AG04449 (cell line): Measurements from ENCODE around the gene HMGB2.

ENCODE experiments used
- CTCF ChIA-PET: fragments of 350-600 bp; formaldehyde crosslinking; extraction: SDS; loops from one replicate; lab custom pipeline; 2021; ENCODE audit warnings: antibody characterized with exemption; lab: Yijun Ruan, JAX
- POLR2A ChIA-PET: fragments of 400-600, 350-600 bp; formaldehyde crosslinking; extraction: SDS; loops from one replicate; lab custom pipeline; 2020; ENCODE audit warnings: antibody characterized with exemption, inconsistent platforms; lab: Yijun Ruan, JAX
- DNase-seq: peaks from one replicate; pipeline ENCODE4 v3.0.0-alpha.2; 2010; ENCODE audit warnings: low read depth, low spot score
- H3K4me3 ChIP-seq: 2 replicates; pipeline ENCODE4 v1.5.1; 2011; ENCODE audit warnings: low read depth, mild to moderate bottlenecking, control low read depth, low read length
- CTCF ChIP-seq: IDR thresholded peaks from one replicate; pipeline ENCODE4 v1.5.1; 2011; ENCODE audit warnings: mild to moderate bottlenecking, moderate library complexity, low read length, control low read depth, inconsistent platforms; ENCODE audit not compliant: insufficient read depth; ENCODE audit errors: missing control alignments

Gene HMGB2

DNA sequence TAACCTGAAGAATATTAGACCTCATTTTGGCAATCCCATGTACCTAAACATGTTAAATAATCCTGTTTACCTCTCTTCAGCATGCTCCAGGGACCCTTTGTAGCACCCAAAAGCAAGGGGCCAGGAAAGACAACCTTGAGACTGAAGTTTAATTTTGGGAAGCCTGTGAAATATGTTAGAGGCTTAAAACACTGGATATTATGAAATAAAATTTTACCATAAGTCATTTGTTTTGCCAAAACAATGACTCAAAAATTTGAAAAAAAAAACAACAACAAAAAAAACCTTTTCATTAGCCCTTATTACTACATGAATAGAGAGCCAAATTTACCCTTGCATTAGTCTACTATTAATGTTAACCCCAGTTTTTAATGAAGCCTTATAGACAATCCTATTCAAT, 49.7 kb downstream of the HMGB2 start:
- DNase-seq, result no peak
- H3K4me3 ChIP-seq, result no peak overlapping the region
- TF ChIP-seq CTCF, result no peak
- POLR2A ChIA-PET, result no interaction called here
- CTCF ChIA-PET, result no interaction called here

DNA sequence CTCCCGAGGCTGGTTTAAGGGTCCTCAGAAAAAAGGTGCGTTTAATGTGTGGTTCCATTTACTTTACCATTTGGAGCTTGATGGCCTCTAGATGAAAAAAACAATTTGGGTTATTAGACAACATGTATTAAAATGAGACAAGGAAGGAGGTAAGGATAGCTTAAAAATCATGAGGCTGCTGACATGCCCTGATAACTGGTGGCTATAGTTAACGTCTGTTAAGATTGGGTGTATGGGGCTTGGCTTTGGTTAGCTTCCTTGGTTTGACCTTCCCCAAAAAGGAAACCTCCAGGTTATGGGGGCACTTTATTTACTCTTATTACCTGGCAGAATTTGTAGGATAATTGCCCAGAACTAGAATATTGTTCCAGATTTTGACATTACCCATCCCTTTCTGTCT, 51.5 kb downstream of the HMGB2 start:
- no peak for DNase-seq
- H3K4me3 ChIP-seq, result no peak overlapping the region
- no peak for TF ChIP-seq CTCF
- ChIA-PET POLR2A (no interaction called here), CTCF (interaction anchor here (0.9 to 1.5 kb wide), 3 partner anchors 9 to 270 kb away, joined by 3 to 4 read pairs (median 3); no protein-coding TSS in a partner anchor)

GRCh38 chr4:173282256-173282562, 51.9 kb downstream of the HMGB2 start:
- CTCF ChIA-PET, result interaction anchor here (0.7 to 1.5 kb wide), 3 partner anchors 9 to 269 kb away, joined by 3 to 4 read pairs (median 4); no protein-coding TSS in a partner anchor
- no peak overlapping the region for H3K4me3 ChIP-seq
- no peak for DNase-seq
- POLR2A ChIA-PET, result no interaction called here
- TF ChIP-seq CTCF, result no peak

DNA sequence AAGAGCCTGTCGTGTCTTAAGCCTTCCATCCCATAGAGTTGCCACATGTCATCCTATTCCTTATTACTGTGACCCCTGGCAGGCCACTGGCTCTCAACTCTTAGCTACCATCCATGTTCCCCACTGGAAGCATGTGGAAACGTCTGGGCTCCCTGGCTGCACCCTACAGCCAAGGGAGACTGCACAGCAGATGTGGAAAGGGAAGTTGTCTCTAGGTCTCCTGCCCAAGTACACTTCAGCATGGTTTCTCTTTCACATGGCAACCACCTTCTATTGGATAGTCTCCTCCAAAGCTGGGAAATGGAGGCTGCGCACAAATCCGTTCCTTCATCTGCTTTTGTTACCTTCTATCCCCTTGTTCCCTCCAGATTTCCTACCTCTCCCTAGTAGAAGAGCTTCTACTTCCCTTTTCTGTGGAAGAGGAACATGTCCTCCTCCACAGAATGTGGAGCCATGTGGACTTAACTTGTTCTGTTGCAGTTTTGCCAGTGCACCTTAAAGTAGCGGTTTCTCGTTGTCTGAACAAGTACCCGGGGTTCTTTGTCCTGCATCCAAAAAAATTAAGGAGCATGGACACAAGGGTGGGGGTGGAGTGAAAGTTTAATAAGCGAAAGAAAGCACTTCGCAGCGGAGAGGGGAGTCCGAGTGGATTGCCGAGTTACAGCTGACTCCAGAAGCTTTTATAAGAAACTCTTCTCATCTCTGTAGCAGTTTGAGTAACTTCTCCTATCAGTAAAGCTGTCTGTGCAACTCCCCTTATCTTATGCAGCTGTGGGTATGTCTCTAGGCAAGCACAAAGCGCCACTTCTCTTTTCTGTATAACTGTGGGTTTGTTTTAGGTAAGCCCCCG, 52.5 kb downstream of the HMGB2 start:
- no peak for TF ChIP-seq CTCF
- DNase-seq, result no peak
- H3K4me3 ChIP-seq, result no peak overlapping the region
- ChIA-PET CTCF (interaction anchor here (0.7 to 1.5 kb wide), 3 partner anchors 10 to 268 kb away, joined by 3 to 4 read pairs (median 4); no protein-coding TSS in a partner anchor), POLR2A (no interaction called here)
